ENCODE results near the gene PCDHA3.
"Not testable (repeated sequence)": the region's sequence is repeated elsewhere in the genome, so short reads cannot be mapped to it uniquely, and the experiment has no call there.

DNA sequence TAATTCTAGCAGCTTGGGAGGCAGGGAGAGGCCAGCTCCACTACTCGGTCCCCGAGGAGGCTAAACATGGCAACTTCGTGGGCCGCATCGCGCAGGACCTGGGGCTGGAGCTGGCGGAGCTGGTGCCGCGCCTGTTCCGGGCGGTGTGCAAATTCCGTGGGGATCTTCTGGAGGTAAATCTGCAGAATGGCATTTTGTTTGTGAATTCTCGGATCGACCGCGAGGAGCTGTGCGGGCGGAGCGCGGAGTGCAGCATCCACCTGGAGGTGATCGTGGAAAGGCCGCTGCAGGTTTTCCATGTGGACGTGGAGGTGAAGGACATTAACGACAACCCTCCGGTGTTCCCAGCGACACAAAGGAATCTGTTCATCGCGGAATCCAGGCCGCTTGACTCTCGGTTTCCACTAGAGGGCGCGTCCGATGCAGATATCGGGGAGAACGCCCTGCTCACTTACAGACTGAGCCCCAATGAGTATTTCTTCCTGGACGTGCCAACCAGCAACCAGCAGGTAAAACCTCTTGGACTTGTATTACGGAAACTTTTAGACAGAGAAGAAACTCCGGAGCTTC, 33.7 kb downstream of the PCDHA3 start:
- not testable (repeated sequence) for TF ChIP-seq SIN3A (IDR thresholded peaks at IDR 0.05; ENCODE audit: borderline replicate concordance, insufficient read depth, low read depth, low read length); CTCF (IDR thresholded peaks at IDR 0.05)
- TF ChIP-seq, protein P1, sequence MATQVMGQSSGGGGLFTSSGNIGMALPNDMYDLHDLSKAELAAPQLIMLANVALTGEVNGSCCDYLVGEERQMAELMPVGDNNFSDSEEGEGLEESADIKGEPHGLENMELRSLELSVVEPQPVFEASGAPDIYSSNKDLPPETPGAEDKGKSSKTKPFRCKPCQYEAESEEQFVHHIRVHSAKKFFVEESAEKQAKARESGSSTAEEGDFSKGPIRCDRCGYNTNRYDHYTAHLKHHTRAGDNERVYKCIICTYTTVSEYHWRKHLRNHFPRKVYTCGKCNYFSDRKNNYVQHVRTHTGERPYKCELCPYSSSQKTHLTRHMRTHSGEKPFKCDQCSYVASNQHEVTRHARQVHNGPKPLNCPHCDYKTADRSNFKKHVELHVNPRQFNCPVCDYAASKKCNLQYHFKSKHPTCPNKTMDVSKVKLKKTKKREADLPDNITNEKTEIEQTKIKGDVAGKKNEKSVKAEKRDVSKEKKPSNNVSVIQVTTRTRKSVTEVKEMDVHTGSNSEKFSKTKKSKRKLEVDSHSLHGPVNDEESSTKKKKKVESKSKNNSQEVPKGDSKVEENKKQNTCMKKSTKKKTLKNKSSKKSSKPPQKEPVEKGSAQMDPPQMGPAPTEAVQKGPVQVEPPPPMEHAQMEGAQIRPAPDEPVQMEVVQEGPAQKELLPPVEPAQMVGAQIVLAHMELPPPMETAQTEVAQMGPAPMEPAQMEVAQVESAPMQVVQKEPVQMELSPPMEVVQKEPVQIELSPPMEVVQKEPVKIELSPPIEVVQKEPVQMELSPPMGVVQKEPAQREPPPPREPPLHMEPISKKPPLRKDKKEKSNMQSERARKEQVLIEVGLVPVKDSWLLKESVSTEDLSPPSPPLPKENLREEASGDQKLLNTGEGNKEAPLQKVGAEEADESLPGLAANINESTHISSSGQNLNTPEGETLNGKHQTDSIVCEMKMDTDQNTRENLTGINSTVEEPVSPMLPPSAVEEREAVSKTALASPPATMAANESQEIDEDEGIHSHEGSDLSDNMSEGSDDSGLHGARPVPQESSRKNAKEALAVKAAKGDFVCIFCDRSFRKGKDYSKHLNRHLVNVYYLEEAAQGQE (IDR thresholded peaks at IDR 0.05; ENCODE audit: insufficient read depth in 1 of 2, low read depth in 2 of 2, low read length in 1 of 2): not testable (repeated sequence)

Measured in Panc1 (cell line).